Esophagus squamous epithelium (tissue), 4 donors: ENCODE measurements around the gene TNFRSF11A.

Source experiments
- POLR2A ChIP-seq, 4 donors: fragments of 450-650 bp; IDR thresholded peaks; one replicate each; pipeline ENCODE4 v1.6.1; 2017; ENCODE audit warnings: antibody characterized with exemption in 4 of 4, mild to moderate bottlenecking in 4 of 4, moderate library complexity in 3 of 4
- TF ChIP-seq, protein P1 (sequence below), 6 experiments: fragments of 450-650 bp in 4 of 6; fragments of 200-600 bp in 2 of 6; sonication (generic) in 2 of 6; IDR thresholded peaks; one replicate each; pipeline ENCODE4 v1.5.1; 2016 to 2019; ENCODE audit warnings: antibody characterized with exemption in 6 of 6, mild to moderate bottlenecking in 4 of 6, moderate library complexity in 4 of 6

GRCh38 chr18:62403120-62403519 lies 78.0 kb downstream of the TNFRSF11A start:
- TF ChIP-seq, protein P1, sequence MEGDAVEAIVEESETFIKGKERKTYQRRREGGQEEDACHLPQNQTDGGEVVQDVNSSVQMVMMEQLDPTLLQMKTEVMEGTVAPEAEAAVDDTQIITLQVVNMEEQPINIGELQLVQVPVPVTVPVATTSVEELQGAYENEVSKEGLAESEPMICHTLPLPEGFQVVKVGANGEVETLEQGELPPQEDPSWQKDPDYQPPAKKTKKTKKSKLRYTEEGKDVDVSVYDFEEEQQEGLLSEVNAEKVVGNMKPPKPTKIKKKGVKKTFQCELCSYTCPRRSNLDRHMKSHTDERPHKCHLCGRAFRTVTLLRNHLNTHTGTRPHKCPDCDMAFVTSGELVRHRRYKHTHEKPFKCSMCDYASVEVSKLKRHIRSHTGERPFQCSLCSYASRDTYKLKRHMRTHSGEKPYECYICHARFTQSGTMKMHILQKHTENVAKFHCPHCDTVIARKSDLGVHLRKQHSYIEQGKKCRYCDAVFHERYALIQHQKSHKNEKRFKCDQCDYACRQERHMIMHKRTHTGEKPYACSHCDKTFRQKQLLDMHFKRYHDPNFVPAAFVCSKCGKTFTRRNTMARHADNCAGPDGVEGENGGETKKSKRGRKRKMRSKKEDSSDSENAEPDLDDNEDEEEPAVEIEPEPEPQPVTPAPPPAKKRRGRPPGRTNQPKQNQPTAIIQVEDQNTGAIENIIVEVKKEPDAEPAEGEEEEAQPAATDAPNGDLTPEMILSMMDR (IDR thresholded peaks at IDR 0.05), result no peak
- TF ChIP-seq POLR2A (IDR thresholded peaks at IDR 0.05), result no peak
